HG03097 (cell line): ENCODE results near the gene BRWD1.

ENCODE experiments used
- ATAC-seq: cut with Tn5 transposase; IDR thresholded peaks from one replicate; pipeline ENCODE4 v1.9.1; 2021; ENCODE audit not compliant: unreplicated experiment, low FRiP score

BRWD1 gene

GRCh38 chr21:39330001-39330400, 16.6 kb upstream of the BRWD1 start:
- ATAC-seq, result no peak

- no peak for ATAC-seq
Observed at GRCh38 chr21:39327727-39328126, 14.3 kb upstream of the BRWD1 start.

GRCh38 chr21:39326607-39327307, 13.3 kb upstream of the BRWD1 start:
- no peak for ATAC-seq

GRCh38 chr21:39325458-39325857, 12.0 kb upstream of the BRWD1 start:
- ATAC-seq, result no peak

GRCh38 chr21:39321424-39321823, 8.0 kb upstream of the BRWD1 start:
- no peak for ATAC-seq

GRCh38 chr21:39319814-39320332, 6.4 kb upstream of the BRWD1 start:
- ATAC-seq, result no peak

GRCh38 chr21:39319251-39319756, 5.9 kb upstream of the BRWD1 start:
- no peak for ATAC-seq

GRCh38 chr21:39318091-39318959, 4.9 kb upstream of the BRWD1 start:
- ATAC-seq, result no peak

GRCh38 chr21:39317134-39318090, 4.0 kb upstream of the BRWD1 start:
- ATAC-seq, result no peak

- ATAC-seq, result no peak
Observed at GRCh38 chr21:39316729-39317128, 3.3 kb upstream of the BRWD1 start.

- no peak for ATAC-seq
Observed at GRCh38 chr21:39315603-39316445, 2.4 kb upstream of the BRWD1 start.

GRCh38 chr21:39314143-39315027, 953 bp upstream of the BRWD1 start:
- ATAC-seq, result peak; percentile 8

GRCh38 chr21:39313042-39313570, 326 bp downstream of the BRWD1 start:
- peak; percentile 1 for ATAC-seq

- peak; percentile 69 for ATAC-seq
Observed at GRCh38 chr21:39312112-39313041, 1.1 kb downstream of the BRWD1 start.

- no peak for ATAC-seq
Observed at GRCh38 chr21:39311164-39311563, 2.3 kb downstream of the BRWD1 start.

GRCh38 chr21:39307466-39307865, 6.0 kb downstream of the BRWD1 start:
- ATAC-seq, result no peak

- ATAC-seq, result no peak
Observed at GRCh38 chr21:39300587-39300986, 12.8 kb downstream of the BRWD1 start.
